NCI-H187 (cell line): ENCODE results near the gene ARHGAP30.
"Not testable (repeated sequence)": the region's sequence is repeated elsewhere in the genome, so short reads cannot be mapped to it uniquely, and the experiment has no call there.

Experiments
- DNase-seq, 2 experiments: peaks; one replicate each; lab custom pipeline; 2025; lab: John Stamatoyannopoulos, UW

The ARHGAP30 gene

GRCh38 chr1:161068306-161069234 is 1.1 kb downstream of the ARHGAP30 start:
- DNase-seq: no peak

GRCh38 chr1:161066694-161067093 is 3.0 kb downstream of the ARHGAP30 start:
- no peak for DNase-seq

- not testable (repeated sequence) for DNase-seq
Observed at GRCh38 chr1:161065681-161066080, 4.0 kb downstream of the ARHGAP30 start.

GRCh38 chr1:161063936-161064335 is 5.8 kb downstream of the ARHGAP30 start:
- DNase-seq: not testable (repeated sequence)

GRCh38 chr1:161061419-161061818 is 8.3 kb downstream of the ARHGAP30 start:
- no peak for DNase-seq

GRCh38 chr1:161059293-161059692 is 10.4 kb downstream of the ARHGAP30 start:
- DNase-seq: no peak

GRCh38 chr1:161054805-161055204 is 14.9 kb downstream of the ARHGAP30 start:
- DNase-seq: no peak

GRCh38 chr1:161054232-161054631 is 15.5 kb downstream of the ARHGAP30 start:
- no peak for DNase-seq

- no peak for DNase-seq
Observed at GRCh38 chr1:161052899-161053298, 16.8 kb downstream of the ARHGAP30 start.

GRCh38 chr1:161051219-161051618 is 18.5 kb downstream of the ARHGAP30 start:
- DNase-seq: no peak

GRCh38 chr1:161048949-161049722 is 20.6 kb downstream of the ARHGAP30 start:
- DNase-seq: no peak

GRCh38 chr1:161047436-161048420 is 22.0 kb downstream of the ARHGAP30 start:
- no peak for DNase-seq

- no peak for DNase-seq
Observed at GRCh38 chr1:161046605-161047228, 23.0 kb downstream of the ARHGAP30 start.

GRCh38 chr1:161045736-161046604 is 23.7 kb downstream of the ARHGAP30 start, which contains the start of gene USF1:
Gene USF1, minus strand, starts transcription at chr1:161045977. Its CDS starts 2,702 bp downstream, at chr1:161043275.
- DNase-seq: peak; percentile 97 to 100

- DNase-seq: peak; percentile 48 to 68
Observed at GRCh38 chr1:161044908-161045735, 24.6 kb downstream of the ARHGAP30 start.

- DNase-seq: no peak
Observed at GRCh38 chr1:161044535-161044907, 25.2 kb downstream of the ARHGAP30 start.

- no peak for DNase-seq
Observed at GRCh38 chr1:161039546-161039945, 30.1 kb downstream of the ARHGAP30 start.

- DNase-seq: no peak
Observed at GRCh38 chr1:161039154-161039545, 30.5 kb downstream of the ARHGAP30 start.

GRCh38 chr1:161038523-161039153 is 31.1 kb downstream of the ARHGAP30 start, which contains the start of gene TSTD1:
Gene TSTD1, minus strand, starts transcription at chr1:161038964. Its CDS starts 75 bp downstream, at chr1:161038889.
- peak; percentile 76 to 90 for DNase-seq
